Stimulated activated CD8-positive, alpha-beta memory T cell treated with anti-CD3 and anti-CD28 coated beads, Interleukin-12 subunit alpha, Interleukin-12 subunit beta, amount 100 ng/mL, for 1 hour (primary cell): ENCODE data around the gene NF2.

Experiments used
- DNase-seq: peaks from one replicate; pipeline ENCODE4 v3.0.0-alpha.2; 2020; ENCODE audit warnings: low read depth

The NF2 gene

DNA sequence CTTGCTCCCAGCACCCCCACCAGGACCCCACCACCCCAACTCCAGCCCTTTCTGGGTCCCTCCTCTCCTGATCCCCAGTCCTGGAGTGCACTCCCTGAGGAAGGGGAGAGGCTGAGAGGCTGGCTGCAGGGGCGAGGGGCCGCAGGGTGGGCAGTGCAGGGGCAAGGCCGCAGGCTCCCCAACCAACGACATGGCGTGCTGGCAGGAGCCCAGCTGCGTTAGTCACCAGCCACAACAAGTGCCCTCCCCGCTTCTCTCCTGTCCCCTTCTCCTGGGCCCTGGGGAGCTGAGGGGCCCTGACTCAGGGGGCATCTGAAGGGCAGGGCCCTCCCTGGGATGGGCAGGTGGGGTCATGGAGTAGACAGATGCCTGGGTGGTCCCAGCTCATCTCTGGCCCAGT is 118.7 kb downstream of the NF2 start:
- DNase-seq: no peak

DNA sequence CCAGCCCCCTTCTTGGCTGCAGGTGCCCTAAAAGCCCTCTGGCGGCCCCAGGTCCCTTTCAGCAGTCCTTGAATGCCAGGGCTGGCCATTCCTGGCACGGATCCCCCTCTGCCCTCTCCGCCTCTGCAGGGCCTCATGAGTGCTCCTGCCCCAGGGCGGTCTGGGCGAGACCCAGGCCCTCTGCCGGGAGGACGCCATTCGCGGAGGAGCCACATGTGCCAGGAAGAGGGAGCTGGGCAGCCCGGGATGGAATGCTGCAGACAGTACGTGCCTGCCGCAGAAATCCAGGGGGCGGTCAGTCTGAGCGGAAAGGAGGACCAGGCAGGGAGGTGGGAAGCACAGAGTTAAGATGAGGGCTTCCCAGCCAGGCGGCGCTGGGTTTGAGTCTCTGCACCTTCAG is 119.2 kb downstream of the NF2 start:
- DNase-seq: no peak

DNA sequence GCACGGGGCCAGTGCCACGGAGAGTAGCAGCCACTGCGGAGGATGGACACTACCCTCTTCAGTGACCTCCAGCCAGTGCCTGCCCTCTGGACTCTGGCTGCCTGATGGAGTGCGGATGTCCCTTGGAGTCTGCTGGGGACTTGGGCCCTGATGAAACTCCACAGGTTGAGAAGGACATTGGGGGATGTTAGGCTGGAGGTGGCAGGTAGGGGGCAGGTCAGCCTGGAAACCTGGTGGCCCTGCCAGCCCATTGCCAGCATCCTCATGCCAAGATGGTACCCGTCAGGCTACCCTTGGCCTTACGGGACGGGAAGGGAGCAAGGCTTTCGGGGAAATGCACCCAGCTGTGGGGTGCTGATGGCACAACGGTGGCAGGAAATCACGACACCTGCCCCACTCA is 120.3 kb downstream of the NF2 start:
- no peak for DNase-seq

DNA sequence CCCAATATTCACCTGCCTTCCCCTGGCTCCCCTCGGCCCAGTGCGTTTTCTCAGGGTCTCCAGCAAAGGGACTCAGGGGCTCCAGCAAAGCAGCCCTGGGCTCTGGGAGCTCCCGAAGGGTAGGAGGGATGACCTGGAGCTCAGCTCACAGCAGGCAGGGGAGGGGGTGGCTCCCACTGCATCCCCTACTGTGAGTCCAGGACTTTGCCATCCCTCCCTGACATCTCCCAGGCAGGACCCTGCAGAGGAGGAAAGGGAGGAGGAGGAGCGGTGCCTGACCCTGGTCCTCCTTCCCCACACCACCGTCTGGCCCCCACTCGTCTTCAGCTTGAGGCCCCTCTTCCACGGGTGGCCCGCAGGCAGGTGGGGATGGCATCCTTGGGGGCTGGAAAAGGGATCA is 121.4 kb downstream of the NF2 start:
- DNase-seq: no peak

DNA sequence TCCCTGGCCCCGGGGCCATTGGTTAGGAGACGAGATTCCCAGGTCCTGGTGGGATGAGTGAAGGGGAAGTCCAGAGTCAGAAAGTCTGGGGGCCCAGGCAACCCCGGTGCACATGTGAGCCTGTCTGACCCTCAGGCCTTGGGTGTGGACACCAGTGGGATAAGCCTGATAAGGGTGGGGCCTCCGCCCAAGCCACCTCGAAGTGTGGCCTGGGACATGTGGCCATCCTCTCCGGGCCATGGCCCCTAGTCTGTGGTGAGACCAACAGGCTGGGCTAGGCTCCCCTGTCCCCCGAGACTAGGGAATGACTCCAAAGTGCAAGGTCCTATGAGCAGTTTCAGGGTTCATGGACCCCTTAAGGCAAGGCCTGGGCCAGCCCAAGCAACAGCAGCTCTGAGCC is 122.7 kb downstream of the NF2 start:
- DNase-seq: no peak

DNA sequence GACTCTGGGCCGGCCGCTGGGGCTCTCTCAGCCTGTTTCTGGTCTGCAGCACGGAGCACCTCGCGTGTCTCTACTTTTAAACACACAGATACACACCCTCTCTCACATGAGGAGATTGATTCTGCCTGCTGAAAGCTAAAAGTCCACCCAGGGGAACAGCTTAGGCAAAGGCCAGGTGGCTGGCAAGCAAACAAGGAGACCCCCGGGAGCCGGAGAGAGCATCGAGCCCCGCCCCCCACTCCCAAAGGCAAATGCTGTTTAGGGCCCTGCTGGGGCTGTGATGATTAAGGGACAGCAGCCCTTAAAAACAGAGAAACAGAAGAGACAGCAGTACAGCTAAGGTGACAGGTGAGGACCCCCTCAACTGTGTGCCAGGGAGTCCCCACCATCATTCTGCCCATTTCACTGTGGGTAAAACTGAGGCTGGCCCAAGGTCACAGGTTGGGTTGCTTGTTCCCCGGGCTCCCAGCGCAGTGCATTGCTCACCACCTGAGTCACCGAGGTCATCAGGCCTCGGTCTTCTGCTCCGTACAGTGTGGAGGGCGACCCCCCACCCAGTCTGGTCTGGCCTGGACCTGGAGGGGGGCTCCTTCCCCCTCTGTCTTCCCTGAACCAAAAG is 123.2 kb downstream of the NF2 start:
- no peak for DNase-seq

- DNase-seq: no peak
These were observed 123.7 kb downstream of the NF2 start for GRCh38 chr22:29727131-29727523.

GRCh38 chr22:29729161-29729560 is 125.7 kb downstream of the NF2 start:
- DNase-seq: no peak

DNA sequence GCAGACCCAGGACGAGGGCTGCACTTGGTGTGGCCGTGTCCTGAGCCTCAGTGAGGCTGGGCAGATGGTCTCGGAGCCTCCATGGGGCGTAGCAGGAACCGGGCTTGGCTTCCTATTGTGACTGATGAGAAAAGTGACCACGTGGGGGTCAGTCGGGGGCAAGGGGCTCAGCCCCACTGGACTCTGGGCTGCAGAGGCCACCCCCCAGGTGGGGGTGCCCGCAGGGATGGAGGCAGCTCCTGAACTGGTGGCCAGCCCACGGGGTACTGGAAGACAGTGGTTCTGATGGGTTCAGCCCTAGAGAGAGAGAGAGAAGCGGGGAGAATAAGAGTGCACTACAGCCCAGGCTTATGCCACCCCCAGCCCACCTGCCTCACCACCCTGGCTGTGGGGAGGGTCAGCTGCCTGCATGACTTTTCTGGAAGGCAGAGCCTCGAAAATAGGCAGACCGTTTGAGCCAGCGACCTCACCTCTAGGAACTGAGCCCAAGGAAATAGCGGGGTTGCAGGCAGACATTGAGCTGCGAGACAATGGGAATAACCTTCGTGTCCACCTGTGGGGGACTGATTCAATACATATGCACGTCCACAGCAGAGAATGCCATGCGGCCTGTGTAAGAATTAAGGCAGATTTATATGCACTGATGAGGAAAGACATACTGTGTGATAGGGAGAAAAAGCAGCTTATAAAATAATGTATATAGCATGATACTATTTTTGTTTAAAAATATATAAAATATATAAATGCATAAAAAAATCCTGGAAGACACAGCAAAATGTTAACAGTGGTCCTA is 127.8 kb downstream of the NF2 start:
- DNase-seq: no peak

- no peak for DNase-seq
These were observed 129.4 kb downstream of the NF2 start for GRCh38 chr22:29732883-29733282.

GRCh38 chr22:29733362-29734201 is 130.1 kb downstream of the NF2 start:
- no peak for DNase-seq

- DNase-seq: no peak
These were observed 131.0 kb downstream of the NF2 start for GRCh38 chr22:29734406-29734805.

- DNase-seq: no peak
These were observed 131.4 kb downstream of the NF2 start for GRCh38 chr22:29734838-29735237.

DNA sequence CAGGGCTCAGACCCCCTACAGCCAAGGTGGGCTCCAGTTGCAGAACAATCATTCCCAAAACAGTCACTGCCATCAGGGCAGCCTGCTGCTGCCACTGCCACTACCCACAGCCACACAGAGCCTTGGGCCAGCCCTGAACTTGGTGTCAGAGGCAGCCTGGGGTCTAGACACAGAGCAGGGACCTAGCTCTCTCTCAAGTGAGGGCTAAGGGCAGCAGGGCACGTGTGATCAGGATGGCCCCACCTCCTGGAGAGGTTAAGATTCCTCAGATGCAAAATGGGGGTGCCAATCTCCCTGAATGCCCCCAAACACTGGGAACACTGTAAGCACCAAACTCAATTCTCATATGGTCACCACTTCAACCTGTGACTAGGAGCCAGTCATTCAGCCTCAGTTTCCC is 132.0 kb downstream of the NF2 start:
- DNase-seq: no peak

GRCh38 chr22:29737251-29738117 is 134.1 kb downstream of the NF2 start:
- no peak for DNase-seq

- no peak for DNase-seq
These were observed 134.8 kb downstream of the NF2 start for GRCh38 chr22:29738118-29738815.

- DNase-seq: no peak
These were observed 136.0 kb downstream of the NF2 start for GRCh38 chr22:29739346-29739875.

DNA sequence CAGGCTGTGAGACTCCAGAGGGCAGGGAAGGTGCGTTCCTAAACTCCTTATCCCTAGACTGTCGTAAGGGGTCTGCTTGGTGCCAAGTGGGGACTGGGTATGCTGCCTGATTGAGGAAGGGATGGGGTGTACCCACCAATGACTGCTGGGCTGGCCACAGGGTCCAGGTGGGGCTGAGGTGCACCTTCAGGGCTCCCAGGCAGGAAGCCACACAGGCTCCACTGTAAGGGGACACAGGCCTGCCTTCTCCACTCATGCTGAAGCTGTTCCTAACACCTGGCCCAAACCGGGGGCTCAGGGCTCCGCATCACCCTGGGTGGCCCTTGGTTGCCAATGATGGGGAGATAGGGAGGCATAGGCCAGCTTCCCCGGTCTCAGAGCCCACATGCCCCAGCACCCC is 136.8 kb downstream of the NF2 start:
- DNase-seq: no peak

- DNase-seq: no peak
These were observed 138.5 kb downstream of the NF2 start for GRCh38 chr22:29741926-29742325.

DNA sequence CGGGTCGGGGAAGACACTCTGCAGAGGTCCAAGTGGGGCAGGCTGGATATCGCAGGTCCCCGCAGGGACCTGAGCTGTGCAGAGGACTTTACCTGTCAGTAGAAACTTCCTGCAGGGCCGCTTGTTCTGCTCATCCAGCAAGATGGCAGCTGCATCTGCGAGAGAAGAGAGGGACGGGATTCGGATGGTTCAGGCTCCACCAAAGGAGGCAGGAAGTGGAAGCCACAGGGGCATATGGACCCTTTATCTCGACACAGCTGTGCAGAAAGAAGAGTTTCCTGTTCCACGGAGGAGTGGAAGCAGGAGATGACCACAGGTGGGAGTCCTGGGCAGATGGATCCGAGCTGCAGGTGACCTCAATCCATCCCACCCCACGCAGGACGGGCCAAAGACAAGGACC is 138.9 kb downstream of the NF2 start:
- no peak for DNase-seq

DNA sequence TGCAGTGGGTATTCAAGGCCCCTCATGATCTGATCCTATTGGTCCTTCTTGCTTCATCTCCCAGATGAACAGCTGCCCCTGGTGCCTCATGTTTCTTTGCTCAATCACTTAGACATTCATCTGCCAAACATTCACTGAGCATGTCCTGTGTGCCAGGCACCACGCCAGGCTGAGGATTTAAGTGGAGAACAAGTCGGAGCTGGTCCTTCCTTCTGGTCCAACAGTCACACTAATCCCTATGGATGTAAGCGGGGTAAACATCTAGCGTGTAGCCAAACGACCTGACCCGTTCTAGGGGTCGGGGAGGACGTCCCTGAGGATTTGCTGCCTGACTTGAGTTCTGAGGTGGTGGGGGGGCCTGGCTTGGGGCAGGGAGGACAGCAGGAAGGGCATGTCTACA is 141.5 kb downstream of the NF2 start:
- DNase-seq: no peak
